Suppressor macrophage treated with lipopolysaccharide for 4 hours (primary cell): ENCODE results near the gene RAPGEFL1.
"Not testable (repeated sequence)": the region's sequence is repeated elsewhere in the genome, so short reads cannot be mapped to it uniquely, and the experiment has no call there.

Experiments used
- DNase-seq: peaks from one replicate; pipeline ENCODE4 v3.0.0-alpha.2; 2020

RAPGEFL1 gene, protein sequence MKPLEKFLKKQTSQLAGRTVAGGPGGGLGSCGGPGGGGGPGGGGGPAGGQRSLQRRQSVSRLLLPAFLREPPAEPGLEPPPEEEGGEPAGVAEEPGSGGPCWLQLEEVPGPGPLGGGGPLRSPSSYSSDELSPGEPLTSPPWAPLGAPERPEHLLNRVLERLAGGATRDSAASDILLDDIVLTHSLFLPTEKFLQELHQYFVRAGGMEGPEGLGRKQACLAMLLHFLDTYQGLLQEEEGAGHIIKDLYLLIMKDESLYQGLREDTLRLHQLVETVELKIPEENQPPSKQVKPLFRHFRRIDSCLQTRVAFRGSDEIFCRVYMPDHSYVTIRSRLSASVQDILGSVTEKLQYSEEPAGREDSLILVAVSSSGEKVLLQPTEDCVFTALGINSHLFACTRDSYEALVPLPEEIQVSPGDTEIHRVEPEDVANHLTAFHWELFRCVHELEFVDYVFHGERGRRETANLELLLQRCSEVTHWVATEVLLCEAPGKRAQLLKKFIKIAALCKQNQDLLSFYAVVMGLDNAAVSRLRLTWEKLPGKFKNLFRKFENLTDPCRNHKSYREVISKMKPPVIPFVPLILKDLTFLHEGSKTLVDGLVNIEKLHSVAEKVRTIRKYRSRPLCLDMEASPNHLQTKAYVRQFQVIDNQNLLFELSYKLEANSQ

DNA sequence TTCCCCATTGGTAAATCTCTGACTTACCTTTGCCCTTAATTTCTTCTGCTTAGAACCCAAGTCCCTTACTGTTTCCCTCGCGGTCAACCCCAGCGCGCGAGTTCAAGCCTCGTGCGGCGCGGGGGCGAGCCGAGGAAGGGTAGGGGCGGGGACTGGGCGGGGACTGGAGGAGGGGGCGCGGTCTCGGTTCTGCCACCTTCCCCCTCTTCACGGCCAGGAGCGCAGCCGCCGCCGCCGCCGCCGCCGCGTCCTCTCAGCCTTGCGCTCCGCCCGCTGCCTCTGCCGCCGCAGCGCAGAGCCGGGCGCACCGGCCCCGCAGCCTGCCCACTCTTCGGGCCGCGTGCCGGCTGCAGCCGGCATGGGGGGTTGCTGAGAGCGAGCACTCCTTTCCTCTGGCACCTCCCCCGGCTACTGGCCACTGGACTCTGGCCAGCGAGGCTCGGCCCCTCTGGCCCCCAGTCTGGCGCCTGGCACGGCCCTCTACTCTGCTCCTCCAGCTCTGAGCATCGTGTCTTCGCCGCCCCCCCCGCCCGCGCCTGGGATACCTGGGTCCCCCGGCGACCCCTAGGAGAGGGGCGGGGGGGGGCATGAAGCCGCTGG lies at the start of gene RAPGEFL1:
Gene RAPGEFL1, plus strand, starts transcription at position 196 of the 600 bp plus-strand sequence. Its CDS starts 392 bp downstream, at position 588.
- DNase-seq, result peak; percentile 84

DNA sequence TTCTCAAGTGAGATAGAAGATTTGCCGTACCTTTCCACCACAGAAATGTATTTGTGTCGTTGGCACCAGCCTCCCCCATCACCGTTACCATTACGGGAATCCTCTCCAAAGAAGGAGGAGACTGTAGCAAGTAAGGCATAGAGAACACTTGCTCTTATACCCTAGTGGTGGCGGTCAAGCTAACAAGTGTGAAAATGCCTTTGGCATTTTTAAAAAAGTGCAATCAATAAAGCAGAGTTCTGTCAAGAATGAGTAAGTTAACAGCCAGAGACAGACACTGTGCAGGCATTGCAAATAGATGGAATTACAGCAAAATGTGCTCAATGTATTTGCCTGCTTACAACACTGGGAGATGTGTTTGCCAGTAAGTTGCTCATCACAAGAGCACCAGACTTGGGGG lies 47.8 kb upstream of the RAPGEFL1 start:
- no peak for DNase-seq

DNA sequence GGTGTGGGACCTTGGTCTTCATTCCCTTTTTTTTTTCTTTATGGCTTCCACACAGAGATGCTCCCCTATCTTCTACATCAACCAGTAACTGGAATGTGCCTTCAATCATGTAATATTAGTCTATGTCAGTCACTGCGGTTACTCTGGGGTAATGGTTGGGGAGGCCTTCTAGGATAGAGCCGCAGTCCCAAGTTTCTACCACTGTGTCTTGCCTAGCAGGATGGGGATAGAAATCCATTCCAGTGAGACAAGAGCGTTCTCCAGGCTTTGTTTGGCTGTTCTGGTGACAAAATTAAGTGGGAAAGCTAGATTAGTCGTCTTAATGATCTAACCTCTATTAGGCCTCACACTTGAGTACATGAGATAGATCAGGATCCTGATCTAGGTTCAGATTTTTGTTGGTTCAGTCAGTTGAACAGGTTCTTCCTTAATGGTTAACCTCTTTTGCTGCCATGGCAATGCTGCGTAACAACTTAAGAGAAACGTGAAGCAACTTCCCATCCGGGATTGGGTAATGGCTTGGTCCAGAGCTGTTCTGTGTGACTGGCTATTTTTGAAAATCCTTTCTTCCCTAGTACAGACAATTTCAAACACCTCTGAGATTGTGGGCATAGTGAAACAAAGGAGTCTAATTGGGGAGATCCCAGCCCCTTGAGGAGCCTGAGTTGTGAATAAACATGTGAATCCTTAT lies 46.8 kb upstream of the RAPGEFL1 start:
- peak; percentile 85 for DNase-seq

DNA sequence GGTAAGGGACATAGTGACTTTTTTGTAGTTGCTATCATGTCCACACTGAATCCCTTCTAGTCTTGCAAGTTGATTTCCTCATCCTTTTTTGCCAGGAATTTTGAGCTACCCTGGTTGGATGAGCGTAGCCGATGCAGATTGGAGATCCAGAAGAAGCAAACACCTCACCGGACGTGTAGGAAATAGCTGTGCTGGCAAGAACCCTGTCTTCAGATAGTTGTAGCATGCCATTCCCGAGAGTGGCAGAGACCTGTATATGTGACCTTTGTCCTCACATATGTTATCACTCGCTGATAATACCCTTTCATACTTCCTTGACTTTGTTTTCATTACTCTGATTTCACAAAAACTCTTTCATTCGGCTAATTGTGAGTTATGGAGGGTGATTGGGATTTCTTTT lies 43.1 kb upstream of the RAPGEFL1 start:
- no peak for DNase-seq

DNA sequence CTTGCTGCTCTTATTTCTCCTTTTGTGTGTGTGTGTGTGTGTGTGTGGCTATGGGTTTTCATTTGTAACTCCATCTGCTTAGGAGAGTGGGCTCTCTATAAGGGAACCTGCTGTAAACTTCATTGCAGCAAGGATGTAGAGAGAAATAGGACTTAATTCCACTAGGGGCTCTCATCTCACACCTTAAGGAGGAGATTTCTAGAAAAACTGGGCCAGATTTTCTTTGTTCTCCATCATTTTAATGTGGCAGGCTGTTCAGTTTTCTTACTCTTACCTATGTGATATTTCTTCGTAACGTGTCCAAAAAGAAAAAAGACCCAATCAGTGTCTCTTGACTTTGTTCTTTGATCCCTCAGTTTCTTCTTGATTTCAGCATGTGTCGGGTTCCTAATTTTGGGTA lies 41.5 kb upstream of the RAPGEFL1 start:
- DNase-seq, result no peak

DNA sequence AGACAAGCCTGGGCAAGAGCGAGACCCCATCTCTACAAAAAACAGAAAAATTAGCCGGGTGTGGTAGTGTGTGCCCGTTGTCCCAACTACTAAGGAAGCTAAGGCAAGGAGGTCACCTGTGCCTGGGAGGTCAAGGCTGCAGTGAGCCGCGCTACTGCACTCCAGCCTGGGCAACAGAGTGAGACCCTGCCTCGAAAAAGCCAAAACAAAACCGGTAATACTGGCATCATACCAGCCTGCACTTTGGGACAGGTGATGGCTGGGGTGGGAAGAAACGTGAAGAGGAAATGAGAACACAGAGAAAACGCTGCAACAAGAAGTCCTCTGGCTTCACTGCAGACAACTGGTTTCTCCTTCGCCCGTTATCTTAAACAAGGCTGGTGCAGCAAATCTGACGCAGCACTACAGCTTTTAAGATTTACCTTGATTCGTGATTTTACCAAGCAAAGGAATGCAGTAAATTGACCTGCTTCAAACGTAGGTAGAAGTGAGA lies 37.7 kb upstream of the RAPGEFL1 start:
- DNase-seq, result no peak

GRCh38 chr17:40143166-40143565 lies 34.1 kb upstream of the RAPGEFL1 start:
- not testable (repeated sequence) for DNase-seq

GRCh38 chr17:40145476-40145875 lies 31.8 kb upstream of the RAPGEFL1 start:
- no peak for DNase-seq

GRCh38 chr17:40148527-40148926 lies 28.7 kb upstream of the RAPGEFL1 start:
- DNase-seq, result no peak

- no peak for DNase-seq
Observed at GRCh38 chr17:40150276-40150675, 27.0 kb upstream of the RAPGEFL1 start.

DNA sequence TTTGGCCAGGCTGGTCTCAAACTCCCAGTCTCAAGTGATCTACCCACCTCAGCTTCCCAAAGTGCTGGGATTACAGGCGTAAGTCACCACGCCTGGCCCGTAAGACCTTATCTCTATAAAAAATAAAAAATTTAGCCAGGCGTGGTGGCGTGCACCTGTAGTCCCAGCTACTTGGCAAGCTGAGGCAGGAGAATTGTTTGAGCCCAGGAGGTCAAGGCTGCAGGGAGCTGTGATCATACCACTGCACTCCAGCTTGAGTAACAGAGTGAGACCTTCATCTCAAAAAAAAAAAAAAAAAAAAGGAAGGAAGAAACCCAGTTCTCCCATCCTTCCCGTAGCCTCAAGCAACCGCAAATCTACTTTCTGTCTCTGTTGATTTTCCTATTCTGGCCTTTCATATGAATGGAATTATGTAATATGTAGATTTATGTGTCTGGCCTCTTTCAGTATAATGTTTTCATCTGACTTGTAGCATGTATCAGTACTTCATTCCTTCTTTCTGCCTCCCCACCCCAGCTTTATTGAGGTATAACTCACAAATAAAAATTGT lies 25.8 kb upstream of the RAPGEFL1 start:
- DNase-seq, result peak; percentile 52

GRCh38 chr17:40153603-40154236 lies 23.6 kb upstream of the RAPGEFL1 start:
- no peak for DNase-seq

- peak; percentile 15 for DNase-seq
Observed at GRCh38 chr17:40157973-40158372, 19.3 kb upstream of the RAPGEFL1 start.

DNA sequence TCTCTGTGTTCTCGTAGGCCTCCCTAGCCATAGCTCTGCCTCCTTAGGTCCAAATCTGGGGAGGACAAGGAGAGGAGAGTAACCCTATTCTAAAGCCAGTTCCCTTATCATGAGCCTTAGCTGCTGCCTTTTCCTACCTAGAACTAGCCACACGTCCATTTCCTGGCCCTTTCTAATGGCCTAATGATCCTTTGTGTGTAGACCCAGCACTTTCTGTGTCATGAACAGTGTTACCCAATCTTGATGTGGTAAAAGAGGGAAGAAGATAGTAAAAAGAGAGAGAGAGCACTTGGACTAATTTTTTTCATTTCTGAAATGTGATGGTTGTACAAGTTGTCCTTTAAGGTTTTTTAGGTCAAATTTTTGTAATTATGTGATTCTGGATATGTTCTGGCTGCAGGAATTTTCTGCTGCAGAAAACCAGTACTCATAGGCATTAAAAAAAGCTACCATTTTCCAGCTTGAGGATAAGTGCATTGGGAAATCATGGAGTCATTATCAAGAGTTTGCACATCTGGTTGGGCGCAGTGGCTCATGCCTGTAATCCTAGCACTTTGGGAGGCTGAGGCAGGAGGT lies 18.7 kb upstream of the RAPGEFL1 start:
- DNase-seq, result peak; percentile 32

DNA sequence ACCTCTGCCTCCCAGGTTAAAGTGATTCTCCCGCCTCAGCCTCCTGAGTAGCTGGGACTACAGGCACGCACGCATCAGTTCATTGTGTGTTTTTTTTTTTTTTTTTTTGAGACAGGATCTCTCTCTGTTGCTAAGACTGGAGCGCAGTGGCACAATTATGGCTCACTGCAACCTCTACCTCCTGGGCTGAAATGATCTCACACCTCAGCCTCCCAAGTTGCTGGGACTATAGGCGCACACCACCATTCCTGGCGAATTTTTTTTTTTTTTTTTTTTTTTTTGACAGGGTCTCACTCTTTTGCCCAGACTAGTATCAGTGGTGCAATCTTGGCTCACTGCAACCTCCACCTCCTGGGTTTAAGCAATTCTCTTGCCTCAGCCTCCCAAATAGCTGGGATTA lies 17.8 kb upstream of the RAPGEFL1 start:
- DNase-seq, result no peak

DNA sequence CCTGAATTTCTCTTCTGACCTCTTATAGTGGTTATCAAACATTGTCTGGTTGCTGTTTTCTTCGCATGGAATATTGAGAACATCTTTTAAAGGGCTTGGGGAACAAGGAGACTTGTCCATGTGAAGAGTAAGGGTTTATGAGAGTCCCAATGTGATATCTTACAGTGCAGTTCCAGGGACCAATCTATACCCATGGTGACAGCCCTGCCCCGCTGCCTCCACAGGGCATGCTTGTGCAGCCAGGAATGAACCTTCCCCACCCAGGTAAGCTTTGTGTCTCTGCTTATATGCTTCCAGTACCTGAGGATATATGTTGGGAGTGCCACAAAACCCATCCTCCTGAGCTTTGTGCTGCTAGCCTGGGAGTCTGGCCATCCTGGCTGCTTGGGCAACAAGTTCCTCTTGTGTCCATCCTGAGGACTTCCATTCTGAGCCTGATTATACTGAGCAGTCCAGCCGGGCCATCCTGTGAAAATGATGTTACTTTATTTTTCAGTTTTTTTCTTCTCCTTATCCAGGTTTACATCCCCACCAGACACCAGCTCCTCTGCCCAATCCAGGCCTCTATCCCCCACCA lies 9.5 kb upstream of the RAPGEFL1 start:
- no peak for DNase-seq

- peak; percentile 68 for DNase-seq
Observed at GRCh38 chr17:40168262-40168832, 8.9 kb upstream of the RAPGEFL1 start.

GRCh38 chr17:40170325-40170724 lies 6.9 kb upstream of the RAPGEFL1 start:
- DNase-seq, result no peak

GRCh38 chr17:40171750-40172149 lies 5.5 kb upstream of the RAPGEFL1 start:
- DNase-seq, result no peak

DNA sequence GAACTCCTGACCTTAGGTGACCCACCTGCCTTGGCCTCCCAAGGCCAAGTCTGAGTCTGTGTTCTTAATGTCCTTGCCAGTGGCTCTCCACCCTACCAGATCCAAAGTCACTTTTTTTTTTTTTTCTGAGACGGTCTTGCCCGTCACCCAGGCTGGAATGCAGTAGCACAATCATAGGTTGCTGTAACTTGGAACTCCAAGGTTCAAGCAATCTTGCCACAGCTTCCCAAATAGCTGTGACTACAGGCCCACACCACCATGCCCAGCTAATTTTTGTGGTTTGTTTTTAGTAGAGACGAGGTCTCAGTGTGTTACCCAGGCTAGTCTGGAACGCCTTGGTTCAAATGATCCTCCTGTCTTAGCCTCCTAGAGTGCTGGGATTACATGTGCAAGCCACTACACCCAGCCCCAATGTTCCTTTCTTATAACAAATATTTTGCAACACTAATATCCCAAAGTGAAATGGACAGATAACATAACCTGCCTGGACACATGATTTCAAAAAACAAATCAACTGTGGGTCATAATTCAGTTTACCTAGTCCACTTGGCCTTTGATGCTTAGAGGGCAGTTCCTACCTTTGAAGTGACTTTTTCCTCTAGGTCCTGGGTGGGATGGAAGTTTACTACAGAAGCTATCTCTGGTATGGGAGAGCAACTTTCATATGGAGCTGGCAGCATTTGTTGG lies 4.0 kb upstream of the RAPGEFL1 start:
- no peak for DNase-seq

- no peak for DNase-seq
Observed at GRCh38 chr17:40173778-40174135, 3.5 kb upstream of the RAPGEFL1 start.
